NCI-H748 (cell line): ENCODE measurements around the gene SYT8.
A peak's percentile ranks its signal among the peaks of the same experiment; 100 is the strongest.
"Not testable (repeated sequence)": the region's sequence is repeated elsewhere in the genome, so short reads cannot be mapped to it uniquely, and the experiment has no call there.

Experiments
- DNase-seq: peaks from one replicate; lab custom pipeline; 2025; ENCODE audit not compliant: unreplicated experiment; lab: John Stamatoyannopoulos, UW

SYT8 gene

DNA sequence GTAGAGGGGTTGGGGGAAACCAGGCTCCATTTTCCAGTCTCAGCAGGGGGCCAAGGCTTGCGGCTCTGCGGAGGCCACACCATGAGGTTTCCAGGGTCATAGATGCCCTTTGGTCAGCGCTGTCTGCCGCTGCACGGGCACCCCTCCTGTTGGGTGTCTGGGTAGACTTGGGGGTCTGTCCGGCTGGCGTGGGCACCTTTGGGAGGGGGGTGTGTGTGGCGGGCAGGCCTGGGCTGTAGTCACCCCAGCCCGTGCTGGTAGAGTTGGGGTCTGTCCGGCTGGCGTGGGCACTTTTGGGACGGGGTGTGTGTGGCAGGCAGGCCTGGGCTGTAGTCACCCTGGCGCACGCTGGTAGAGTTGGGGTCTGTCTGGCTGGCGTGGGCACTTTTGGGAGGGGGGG is 36.7 kb downstream of the SYT8 start:
- no peak for DNase-seq

DNA sequence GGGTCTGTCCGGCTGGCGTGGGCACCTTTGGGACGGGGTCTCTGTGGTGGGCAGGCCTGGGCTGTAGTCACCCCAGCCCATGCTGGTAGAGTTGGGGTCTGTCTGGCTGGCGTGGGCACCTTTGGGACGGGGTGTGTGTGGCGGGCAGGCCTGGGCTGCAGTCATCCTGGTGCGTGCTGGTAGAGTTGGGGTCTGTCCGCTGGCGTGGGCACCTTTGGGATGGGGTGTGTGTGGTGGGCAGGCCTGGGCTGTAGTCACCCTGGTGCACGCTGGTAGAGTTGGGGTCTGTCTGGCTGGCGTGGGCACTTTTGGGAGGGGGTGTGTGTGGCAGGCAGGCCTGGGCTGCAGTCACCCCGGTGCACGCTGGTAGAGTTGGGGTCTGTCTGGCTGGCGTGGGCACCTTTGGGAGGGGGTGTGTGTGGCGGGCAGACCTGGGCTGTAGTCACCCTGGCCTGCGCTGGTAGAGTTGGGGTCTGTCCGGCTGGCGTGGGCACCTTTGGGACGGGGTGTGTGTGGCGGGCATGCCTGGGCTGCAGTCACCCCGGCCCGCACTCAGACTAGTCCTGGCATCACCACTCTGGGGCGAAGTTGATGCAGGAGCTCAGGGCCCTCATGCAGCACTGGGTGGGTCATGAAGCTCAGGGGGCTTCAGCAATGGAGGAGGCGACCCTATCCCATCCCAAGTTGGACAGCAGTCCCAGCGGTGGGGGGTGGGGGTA is 37.6 kb downstream of the SYT8 start:
- no peak for DNase-seq

DNA sequence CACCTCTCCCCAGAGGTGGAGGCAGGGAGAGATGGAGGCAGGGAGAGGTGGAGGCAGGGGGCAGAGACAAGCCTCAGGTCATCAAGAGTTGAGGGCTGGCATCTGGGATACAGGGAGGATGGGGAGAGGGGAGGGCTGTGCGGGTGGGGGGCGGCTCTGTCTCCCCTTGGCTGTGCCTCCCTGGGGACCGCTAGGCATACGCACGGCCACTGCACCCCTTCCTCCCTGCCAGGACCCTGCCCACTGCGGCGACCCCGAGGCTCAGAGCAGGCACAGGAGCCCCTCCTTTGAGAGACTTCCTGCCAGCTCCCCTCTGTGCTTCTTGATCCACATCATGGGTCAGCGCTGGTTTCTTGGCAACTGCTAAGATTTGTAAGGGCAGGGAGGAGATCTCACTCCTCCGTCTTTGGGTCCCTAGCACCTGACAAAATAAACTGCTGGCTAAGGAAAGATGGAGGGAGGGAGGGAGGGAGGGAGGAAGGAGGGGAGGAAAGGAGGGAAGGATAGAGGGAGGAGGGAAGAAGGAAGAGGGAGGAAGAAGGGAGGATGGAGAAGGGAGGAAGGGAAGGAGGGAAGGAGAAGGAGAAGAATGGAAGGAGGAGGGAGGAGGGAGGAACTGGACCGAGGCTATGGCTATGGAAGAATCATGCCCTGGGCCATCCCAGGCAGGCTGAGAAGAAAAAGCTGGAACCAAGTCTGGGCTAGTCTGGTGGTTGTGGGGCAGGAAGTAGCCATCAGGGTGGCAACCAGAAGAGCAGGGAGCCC is 38.4 kb downstream of the SYT8 start:
- no peak for DNase-seq

DNA sequence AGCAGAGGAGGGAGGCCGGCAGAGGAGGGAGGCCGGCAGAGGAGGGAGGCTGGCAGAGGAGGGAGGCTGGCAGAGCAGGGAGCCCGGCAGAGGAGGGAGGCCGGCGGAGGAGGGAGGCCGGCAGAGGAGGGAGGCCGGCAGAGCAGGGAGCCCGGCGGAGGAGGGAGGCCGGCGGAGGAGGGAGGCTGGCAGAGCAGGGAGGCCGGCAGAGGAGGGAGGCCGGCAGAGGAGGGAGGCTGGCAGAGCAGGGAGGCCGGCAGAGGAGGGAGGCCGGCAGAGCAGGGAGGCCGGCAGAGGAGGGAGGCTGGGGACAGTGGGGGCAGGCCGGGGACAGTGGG is 39.0 kb downstream of the SYT8 start:
- DNase-seq = not testable (repeated sequence)

DNA sequence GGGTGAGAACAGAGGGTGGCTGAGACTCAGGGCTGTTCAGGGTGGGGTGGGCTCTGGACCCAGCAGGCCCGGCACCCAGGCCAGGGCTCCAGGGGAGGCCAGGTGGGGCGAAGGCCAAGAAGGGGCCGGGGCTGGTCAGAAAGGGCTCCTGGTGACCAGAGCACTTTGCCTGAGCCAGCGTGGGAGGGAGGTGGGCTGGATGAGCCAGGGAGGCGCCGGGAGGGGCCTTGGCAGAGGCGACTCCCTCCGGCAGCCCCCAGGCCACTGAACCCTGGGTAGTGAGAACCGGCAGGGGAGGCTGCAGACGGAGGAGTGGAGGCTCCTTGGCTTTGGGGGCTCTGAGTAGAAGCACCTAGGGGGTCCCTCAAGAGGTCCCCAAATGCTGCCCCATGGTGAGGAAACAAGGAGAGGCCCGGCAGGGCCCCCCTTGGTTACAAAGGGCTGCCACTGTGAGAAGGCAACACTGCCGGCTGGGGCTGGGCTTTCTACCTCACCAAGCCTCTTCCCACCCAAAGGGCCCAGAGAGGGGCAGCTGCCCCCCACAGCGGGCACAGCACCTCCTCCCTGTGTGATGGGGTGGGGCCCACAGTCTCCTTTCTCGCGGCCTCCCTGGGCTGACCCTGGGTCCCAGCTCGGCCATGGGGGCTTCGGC is 39.8 kb downstream of the SYT8 start:
- DNase-seq = not testable (repeated sequence)

DNA sequence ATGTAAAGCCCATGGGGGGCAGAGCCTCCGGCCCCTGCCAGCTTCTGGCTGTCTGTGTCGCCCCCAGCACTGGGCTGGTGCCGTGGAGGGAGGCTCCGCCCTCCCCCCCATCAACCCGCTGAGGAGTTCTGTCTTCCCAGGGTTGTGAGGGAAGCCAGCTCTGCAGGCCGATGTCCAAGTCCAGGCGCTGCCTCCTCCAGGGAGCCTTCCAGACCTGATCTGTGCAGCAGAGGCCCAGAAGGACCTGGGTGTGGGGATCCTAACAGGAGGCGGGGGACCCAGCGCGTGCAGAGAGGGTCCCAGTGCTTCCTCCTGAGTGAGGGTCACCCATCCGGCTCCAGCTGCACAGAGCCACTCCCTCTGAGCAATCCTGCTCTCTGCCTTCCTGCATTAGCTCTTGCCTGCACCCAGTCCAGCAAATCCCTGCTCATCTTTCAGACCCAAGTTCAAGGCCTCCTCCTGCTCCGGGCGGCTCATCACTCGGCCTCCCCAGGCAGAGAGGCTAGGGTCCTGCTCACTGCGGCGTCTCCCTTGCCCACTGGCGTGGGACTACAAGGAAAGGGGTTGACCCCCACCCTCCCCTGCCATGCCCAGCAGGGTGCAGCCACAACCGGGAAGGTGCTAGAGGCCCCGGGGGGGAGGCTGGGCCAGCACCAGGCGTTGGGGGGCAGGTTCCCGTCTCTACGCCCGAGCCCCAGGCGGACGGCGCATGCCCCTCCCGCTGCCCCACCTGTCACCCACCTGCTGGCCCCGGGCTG is 40.5 kb downstream of the SYT8 start:
- no peak for DNase-seq

DNA sequence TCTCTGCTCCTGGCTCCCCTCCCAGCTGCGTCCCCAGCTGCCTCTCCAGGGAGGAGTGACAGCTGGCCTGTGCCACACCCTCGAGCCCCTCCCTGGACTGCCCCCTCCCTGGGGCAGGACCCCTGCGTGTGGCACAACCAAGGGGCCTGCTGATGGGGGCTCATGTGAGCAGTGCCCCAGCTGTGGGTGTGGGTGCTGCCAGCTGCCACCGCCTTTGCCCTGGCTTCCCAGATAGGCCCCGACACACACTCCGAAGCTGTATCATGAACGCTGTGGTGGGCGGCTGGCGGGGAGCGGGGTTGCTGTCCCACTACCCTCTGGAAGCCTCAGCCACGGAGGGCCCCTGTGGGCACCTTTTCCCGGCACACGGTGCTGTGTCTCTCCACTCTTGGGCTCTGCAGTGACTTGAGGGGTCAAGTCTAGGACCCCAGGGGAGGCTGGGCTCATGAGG is 41.1 kb downstream of the SYT8 start:
- peak; percentile 24 for DNase-seq

DNA sequence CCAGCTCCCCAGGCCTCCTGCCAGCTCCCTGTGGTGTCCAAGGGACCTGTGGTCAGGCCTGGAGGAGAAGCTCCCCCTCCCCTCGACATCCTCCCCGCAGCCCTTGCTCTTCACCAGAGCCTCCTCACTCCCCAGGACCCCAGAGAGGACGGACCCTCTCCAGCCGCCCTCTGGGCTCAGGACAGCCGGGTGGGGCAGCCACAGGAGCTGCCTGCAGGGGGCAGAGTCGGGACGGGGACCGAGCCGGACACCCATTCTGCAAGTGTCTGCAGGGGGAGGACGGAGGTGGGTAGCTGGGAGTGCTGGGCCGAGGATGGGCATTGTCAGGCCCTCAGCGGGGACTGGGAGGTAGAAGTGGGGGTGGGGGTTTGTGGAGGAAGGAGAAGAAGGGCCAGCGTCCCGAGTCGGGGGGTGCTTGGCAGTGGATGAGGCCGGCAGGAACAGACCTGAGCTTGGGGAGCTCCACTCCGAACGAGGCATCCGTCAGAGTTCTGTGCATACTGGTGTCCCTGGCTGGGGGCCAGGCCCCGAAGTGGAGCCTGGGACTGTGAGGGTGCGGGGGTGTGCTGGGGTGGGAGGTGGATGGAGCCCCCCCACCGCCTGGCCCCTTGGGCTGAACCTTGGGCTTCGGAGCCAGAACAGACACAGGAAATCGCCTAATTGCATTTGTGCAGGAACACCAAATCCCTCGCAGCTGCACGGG is 41.7 kb downstream of the SYT8 start:
- DNase-seq = no peak

DNA sequence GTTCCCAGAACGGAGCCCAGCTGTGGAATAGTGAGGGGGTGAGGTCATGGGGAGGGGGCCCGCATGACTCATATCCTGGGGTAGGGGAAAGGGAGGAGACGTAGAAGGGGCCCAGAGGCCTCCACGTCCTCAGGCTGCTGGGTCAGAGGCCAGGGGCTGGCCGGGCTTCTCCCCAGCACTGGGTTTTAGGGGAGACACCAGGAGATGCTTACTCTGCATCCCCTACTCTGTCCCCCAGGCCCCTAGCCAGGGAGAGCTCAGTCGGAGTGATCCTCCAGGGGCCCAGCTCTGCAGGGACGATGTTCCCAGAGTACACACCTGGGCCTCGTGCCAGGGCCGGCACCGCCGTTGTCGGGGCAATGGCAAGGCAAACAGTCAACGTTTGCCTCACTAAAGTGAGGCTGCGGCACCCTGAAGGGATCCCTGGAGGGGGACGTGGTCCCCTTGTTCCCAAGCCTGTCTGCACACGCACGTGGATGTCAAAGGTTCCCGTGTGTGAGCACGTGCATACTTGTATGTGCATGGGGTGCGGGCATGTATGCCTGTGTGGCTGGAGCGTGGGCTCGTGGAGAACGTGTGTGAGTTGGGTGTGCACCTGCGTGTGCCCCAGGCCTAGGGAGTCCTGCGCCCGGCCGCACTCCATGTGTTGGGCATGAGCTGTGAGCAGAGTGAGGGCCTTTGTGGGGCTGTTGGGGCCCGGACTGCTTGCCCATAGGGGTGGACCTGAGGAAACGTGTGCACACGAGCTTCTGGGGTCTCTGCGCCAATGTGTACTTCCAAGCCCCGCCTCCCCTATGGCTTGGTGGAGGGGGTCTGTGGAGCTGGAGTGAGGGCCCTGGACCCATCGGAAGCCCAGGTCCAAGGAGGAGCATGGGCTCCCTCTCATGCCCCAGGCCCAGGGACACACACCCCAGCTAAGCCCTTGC is 42.7 kb downstream of the SYT8 start:
- DNase-seq = peak; percentile 39

DNA sequence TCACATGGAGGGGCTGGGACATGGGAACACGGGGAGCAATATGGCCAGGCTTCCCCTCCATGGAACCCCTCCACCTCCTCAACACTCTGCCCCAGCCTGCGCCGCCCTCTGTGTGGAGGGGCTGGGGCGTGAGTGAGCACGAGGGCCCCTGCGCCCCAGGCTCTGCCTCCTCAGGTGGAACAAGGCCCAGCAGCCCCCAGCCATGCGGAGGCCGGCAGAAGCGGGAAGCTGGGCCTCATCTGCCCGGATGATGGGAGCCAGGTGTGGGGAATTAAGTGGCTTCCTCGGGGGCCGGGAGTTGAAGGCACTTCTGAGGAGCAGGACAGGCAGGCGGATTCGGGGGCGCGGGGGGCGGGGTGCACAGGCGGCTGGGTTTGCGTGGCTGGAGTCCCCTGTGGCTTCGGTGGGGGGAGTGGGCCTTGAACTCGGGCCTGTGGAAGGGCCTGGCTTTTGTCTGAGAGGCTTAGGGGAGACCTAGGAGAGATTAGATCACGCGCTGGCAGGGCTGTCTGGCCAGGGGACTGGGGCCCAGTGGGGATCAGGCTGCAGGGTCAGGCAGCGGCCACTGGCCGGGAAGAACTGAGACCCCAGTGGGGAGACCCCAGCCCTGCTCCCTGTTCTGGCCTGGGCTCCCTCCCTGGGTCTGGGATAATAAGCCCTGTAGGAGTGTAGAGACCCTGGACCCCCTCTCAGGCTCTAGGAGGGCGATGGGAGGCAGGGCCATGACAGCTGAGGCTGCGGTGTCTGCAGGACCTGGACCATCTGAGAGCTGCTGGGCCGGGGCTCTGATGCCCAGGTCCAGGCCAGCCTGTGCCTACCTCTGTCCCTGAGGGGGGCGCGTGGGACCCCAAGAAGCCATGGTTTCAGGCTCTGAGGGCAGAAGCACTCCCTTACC is 43.6 kb downstream of the SYT8 start:
- no peak for DNase-seq

DNA sequence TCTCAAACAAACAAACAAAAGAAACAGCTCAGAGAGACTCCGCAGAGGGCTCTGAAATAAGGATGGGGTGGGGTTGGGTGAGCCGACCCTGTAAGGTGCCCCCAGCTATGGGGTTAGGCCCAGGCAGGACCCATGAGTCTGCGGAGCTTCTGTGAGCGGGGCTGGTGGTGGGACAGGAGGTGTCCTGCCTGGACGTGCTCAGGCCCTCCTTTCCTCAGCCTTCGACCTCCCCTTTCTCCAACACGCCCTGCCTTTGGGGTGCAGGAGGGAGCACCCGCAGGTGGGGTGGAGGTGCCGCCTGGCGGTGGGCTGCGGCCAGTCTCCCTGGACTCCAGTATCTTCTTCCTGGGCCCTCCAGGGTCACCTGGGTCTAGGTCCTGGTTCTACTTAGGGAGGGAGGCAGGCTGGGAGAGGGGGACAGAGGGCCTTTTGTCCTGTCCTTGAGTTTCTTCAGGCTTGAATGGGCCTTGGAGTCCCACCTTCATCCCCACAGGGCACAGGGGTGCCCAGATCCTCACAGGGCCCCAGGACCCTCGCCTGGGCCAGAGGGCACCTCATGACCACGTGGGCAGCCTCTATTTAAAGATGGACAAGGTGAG is 44.7 kb downstream of the SYT8 start:
- DNase-seq = no peak

DNA sequence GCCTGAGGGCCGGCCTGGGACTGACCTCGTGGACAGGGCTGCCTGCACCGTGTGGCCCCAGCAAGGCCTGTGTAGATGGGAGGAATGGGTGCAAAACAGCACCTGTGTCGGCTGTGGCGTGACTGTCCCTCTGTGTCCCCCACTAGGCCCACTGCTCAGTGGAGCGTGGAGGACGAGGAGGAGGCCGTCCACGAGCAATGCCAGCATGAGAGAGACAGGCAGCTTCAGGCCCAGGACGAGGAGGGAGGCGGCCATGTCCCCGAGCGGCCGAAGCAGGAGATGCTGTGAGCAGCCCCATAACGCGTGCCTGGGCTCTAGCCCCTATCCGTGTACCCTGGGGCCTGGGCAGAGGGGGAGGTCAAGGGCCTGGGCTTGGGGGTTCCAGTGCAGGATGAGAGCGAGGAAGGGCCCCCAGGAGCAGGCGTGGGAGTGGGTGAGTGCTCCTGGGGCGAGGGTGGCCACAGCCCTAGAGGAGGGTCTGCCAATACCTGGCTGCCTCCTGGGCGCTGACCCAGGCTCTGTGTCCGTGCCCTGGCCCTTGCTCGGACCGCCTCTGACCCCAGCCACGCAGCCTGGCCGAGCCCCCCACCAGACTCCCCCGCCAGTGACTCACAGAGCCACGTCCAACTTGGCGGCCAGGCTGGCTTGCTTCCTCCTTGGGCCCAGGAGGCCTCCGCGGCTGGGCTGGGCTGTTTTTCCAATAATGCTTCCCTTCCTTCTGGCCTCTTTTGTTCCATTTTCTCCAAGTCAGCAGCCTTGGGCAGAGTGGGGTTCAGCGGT is 45.3 kb downstream of the SYT8 start:
- no peak for DNase-seq

DNA sequence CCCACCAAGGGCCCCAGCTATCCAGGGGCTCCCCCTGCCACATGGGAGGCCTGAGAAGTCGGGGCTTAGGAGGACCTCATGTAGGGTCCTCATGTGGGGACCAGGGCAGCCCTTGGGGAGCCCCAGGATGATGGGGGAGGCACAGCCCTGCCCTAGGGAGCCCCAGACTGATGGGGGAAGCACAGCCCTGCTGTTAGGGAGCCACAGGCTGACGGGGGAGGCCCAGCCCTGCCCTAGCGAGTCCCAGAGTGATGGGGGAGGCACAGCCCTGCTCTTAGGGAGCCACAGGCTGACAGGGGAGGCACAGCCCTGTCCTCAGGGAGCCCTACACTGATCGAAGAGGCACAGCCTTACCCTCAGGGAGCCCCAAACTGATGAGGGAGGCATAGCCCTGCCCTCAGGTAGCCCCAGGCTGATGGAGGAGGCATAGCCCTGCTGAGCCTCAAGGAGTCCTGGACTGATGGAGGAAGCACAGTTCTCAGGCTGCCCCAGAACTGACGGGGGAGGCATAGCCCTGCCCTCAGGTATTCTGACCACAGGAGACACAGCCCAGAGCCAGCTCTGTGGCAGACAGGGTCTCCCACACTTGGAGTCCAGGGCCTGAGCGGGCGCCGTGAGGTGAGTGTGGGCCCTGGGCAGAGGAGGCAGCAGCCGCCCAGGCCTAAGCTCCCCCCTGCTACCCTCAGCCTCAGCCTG is 46.1 kb downstream of the SYT8 start:
- no peak for DNase-seq

DNA sequence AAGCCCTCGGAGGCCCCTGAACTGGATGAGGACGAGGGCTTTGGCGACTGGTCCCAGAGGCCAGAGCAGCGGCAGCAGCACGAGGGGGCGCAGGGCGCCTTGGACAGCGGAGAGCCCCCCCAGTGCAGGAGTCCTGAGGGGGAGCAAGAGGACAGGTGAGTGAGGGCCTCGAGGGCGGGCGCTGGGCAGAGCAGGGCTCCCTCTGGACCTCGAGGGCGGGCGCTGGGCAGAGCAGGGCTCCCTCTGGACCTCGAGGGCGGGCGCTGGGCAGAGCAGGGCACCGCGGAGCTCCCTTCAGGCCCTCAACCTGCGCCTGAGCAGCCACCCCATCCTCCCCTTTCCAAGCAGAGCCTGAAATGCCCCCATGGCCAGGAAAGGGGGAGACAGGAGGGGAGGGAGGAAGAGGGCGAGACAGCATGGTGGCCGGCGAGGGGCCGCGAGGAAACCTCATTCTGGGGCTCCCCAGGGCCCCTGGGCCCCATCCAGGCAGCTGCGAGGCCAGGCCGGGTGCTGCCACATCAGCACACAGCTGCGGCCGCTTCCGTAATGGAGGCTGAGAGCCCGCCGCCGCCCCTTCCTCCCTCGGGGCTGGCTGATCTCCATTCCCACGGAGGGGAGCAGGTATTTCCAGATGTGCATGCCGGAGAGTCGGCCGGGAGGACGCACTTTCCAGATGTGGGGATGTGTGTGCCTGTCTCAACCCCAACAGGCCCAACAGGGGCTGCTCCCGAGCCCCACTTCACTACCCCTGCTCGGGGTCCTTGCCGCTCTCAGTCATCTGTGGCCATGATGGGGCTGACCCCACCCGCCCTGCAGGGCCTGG is 46.9 kb downstream of the SYT8 start:
- DNase-seq = no peak

DNA sequence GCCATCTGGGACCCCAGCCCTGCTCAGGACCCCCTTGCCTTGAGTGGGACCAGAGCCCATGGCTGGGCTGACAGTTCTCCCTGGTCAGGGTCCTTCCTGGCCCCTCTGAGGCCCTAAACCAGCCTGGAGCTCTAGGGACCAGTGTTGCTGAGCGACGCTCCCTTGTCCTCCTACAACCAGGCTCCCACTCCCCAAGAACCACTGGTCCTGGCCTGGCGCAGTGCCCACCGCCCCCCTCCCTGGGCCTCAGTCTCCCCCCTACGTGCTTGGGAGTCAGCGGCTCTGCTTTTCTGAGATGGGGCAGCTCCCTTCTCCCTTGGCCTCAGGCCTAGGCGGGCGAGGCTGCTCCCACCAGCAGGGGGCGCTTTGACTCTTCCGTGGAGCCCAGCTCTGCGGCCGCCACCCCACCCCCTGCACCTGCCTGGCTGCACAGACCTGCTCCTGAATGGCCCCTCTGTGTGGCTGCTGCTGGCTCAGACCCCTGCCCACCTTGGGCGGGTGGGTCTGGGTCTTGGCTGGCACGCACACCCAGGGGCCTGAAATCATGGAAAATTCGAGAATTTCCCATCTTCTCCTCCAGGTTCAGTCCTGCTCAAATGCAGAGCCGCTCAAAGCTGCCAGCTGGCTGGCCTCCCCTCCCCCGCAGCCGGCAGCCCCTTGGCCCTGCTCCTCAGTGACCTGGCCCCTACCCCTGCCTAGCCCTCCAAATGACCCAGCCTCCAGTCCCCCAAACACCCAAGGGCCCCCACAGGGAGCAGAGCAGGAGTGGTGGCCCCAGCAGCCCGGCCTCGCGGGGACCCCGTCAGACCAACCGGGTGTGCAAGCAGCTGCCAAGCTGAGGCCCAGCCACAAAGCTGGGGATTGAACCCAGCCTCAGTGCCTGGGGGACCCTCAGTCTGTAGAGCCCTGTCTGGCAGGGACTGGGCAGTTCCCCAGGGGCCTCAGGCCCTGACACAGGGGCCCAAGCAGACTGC is 47.8 kb downstream of the SYT8 start:
- peak; percentile 69 for DNase-seq
